Stimulated activated CD8-positive, alpha-beta memory T cell treated with anti-CD3 and anti-CD28 coated beads, Interleukin-12 subunit alpha, Interleukin-12 subunit beta, amount 100 ng/mL, for 4 hours (primary cell): Measurements from ENCODE around the gene SRPK2.

Experiments used
- DNase-seq: peaks from one replicate; pipeline ENCODE4 v3.0.0-alpha.2; 2020; ENCODE audit warnings: low read depth

SRPK2 gene

DNA sequence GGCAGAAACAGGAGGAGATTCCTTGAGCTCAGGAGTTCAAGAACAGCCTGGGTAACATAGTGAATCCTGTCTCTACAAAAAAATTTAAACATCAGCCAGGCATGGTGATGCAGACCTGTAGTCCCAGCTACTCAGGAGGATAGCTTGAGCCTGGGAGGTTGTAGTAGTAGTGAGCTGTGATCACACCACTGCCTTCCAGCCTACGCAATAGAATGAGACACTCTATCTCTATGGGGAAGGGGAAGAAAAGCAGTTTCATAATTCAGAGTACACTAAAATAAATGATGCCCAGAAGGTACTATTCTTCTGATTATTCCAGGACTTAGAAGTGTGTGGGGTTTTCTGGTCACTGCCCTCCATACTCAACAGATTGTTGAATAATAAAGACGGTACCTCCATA lies 197.4 kb downstream of the SRPK2 start:
- no peak for DNase-seq

DNA sequence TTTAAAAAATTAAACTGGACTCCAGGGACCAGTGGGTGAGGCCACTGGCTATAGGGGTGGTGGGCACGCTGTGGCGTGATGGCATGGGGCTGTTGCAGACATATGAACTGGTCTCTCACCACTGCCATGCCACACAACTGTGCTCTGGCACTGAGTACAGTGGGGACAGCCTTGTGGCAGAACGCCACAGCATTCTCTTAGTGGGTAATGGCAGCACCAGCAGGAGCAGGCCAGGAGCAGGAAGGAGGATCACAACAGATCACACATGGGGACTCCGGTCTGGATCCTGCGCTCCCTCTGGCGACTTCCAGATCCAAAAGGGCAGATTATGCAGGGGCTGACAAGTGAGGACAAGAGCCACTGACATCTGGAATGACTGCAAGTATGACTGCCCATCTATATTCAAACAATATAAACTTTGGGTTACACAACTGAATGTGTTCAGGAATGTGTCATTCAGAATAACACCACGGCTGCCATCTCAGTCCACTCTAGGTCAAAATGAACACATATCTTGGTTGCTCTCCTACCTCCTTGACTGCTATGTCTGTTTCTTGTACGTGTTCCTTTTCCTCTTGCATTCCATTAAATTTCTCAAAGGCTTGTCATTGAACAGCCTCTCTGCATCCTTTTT lies 198.7 kb downstream of the SRPK2 start:
- DNase-seq = no peak

DNA sequence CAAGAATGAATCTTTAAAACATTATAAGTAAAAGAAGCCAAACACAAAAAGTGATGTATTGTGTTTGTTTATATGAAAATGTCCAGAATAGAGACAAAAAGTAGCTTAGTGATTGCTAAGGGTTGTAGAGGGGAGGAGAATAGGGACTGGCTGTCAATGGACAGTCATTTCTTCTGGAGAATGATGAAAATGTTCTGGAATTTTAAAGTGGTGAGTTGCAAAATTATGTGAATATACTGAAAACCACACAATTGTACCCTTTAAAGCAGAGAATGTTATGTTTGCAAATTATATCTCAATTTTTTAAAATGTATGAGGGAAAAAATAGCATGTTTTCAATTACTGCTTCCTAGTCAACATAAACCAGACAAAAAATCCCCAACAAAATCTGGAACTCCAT lies 200.5 kb downstream of the SRPK2 start:
- no peak for DNase-seq

DNA sequence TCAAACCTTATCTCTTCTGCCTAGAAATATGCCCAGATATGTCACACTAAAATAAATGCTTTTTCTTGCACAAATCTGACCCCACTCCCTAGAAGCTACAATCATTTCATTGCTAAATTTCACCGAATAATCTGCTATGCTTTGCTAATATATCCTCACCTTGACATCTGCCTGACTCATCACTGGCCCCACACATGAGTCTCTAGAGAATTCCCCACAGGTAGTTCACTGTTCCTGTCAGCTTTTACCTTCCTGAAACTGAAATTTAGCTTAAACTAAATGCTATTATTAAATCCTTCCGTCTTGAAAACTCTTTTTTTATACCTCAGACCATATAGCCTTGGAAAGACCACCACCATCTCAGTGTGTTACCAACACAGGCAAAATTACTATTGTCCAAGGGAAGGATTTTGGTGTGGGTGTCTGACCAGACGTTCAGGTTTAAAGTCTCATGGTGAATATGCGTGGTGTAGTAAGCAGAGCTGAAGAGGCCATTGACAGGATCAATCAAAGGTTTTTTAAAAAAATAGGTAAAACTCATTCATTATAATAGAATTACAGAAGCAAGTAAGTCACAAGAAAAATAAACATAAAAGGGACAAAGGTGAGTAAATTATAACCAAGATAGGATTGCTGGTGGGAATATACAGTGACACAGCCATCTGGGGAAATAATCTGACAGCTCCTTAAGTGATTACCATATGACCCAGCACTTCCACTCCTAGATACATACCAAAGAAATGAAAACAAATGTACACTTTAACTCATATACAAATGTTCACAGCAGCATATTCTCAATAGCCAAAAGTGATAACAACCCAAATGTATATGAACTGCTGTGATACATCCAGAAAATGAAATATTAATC lies 201.2 kb downstream of the SRPK2 start:
- no peak for DNase-seq

DNA sequence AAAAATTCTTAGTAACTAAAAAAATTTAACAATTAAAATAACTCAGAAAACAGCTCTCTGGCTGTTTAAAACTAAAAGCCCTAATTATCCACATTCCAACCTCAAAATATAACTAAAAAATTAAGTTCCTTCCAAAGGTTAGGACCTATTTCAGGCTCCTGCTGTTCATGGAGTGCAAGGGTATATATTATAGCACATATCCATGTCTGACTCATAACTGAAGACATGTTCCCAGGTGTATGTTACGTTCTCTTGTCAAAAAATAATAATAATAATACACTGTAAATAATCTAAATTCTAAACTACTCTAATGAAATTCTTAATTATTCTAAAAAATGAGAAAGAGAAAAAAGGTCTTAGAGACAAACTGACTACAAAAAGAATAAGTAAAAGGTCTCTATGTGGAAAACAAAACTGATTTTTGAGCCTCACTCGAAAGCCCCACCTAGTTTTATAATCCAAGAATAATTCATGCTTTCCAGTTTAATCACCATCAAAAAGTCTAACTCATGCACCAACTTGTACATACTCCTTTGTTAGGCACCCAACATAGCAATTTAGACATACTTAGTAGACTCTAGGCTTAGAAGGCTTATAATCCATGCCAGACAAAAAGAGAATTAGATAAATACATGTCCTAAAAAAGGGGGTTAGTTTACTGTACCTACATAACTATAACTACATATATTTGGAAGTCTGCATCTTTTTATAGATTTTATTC lies 203.3 kb downstream of the SRPK2 start:
- DNase-seq = no peak

DNA sequence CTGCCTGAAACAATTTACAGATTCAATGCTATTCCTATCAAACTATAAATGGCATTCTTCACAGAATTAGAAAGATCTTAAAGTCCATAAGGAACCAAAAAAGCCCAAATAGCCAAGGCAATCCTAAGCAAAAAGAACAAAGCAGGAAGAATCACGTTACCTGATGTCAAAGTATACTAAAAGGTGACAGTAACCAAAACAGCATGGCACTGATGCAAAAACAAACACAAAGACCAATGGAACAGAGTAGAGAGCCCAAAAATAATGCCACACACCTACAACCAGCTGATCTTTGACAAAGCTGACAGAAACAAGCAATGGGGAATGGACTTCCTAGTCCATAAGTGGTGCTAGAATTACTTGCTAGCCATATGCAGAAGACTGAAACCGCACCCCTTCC lies 208.7 kb downstream of the SRPK2 start:
- no peak for DNase-seq

DNA sequence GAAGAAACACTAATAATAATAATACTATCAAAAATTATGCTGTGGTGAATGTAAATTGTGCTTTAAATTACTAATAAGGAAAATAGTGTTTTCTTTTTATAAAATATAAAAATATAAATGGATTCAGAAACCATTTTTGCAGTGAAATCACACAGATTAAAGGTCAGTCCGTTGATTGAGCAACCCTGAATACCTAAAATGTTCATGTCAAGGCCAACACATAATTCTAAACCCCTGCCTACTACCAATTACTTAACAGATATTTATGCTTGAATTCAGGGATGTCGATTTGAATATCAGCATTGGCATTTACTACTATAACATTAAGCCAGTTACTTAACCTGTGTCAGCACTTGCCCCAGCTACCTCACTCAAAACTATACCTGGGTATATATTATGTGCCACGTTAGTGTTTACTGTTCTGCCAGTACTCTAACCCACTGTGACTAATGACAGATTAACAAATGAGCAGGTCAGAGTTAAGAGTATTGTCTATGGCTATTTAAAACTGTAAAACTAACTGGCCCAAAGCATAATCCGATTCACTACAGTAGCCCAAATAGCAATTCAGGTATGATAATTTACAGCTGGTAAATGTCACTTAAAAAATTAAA lies 209.7 kb downstream of the SRPK2 start:
- no peak for DNase-seq

DNA sequence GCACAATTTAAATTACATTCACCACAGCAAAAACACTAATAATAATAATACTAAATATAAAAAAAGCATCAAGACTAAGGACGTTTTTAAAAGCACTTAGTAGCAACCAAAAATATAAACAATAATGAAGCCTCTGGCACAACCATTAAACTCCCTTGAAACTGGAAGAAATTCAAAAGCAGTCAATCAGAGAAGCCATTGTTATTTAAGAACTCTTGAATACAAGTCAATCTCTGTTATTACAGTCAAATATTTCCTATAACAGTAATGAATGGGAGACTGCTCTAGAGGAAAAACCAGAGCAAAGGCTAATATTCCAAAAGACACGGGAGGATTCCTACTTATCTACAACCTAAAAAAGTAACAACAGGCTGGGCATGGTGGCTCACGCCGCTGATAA lies 210.5 kb downstream of the SRPK2 start:
- no peak for DNase-seq

DNA sequence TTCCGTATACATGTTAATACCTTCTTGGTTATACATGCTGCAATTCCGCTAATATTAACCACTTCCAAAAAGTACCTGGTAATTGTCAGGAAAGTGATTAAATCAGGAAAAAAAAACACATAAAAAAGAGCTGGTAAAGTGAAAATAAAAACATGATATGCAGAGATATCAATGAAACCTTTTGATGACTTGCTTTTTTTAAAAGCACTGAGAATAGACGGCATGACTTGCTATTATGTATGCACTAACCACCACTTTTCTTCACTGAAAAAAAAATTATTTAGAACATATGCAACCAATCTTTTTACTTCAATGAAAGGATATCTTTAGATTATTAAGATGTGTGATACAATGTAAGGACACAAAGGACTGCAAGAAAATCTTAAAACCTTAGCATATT lies 211.7 kb downstream of the SRPK2 start:
- DNase-seq = no peak

DNA sequence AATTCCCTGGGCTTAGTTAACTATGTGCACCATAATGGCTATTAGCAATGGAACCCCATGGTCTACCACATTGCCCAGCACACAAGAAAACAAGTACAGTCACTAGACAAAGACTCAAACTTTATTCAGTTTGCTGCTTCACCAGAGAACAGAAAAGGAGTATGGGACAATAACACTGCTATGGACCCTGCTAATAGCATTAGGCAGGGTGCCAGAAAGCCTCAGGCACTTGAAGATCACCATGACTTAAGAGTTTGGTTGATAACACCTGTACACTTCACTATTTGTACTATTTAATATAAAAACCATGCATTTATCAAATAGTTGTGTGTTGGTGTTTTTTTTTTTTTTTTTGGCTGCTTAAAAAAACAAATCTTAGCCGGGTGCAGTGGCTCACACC lies 215.1 kb downstream of the SRPK2 start:
- DNase-seq = no peak

DNA sequence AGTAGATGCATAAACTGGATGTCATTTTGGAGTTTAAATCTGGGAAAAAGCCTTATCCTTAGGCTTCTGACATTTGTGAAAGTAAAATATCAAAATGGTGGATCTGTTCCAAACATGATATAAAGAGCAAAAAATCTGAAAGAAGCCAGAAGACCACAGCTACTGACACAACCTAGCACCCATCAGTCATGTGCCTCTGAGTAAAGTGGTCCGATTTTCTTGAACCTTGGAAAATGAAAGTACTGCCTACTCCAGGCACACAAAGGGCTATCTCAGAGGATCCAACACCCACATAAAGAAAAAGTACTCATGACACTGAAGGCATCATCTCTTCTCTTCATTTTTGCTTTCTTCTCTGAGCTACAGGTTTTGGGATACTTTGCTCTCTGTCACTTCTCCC lies 224.0 kb downstream of the SRPK2 start:
- DNase-seq = no peak

DNA sequence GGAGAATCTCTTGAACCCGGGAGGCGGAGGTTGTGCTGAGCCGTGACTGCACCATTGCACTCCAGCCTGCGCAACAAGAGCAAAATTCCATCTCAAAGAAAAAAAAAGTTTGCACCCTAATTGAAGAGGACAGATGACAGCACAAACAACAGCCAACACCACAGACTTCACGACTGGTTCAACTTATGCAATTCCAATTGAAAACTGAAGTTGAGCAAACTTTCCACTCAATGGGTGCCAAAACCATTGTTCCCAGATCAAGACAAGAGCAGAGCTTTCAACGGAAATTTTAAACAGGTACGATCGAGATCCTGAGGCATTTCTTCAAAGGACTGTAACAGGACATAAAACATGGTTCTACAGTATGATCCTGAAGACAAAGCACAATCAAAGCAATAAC lies 225.0 kb downstream of the SRPK2 start:
- DNase-seq = no peak

DNA sequence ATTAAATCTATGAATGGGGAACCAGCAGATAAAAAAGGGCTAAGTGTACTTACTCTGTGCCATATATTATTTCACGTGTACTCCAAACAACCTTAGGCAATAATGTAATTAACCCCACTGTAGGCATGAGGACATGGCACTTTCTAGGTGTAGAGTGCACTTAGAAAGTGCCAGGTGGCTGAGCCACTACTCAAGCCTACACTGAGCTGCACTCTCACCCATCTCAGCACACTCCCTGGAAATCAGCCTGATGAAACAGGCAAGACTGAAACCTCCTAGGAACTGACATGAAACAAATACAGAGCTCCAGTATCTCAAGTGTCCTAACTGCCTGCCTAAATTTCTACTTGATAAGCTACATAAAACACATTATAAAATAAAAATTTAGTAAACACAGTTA lies 227.4 kb downstream of the SRPK2 start:
- DNase-seq = no peak

DNA sequence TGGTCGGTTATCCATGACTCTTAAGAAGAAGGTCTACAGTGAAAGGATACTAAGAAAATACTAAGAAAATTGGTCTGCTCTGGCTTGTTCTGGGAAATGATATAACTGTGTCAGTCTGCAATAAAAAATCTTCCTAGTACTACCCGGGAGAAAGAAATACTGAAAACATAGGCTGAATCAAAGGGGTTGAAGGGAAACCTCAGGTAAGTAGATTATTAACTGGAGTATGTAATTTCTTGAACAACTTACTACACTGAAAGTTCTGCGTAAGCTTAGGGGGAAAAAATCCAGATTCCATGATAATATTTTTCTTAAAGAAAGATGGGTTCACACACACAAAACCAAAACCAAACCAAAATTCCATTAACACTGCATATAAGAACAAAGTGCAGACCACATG lies 231.4 kb downstream of the SRPK2 start:
- DNase-seq = no peak

DNA sequence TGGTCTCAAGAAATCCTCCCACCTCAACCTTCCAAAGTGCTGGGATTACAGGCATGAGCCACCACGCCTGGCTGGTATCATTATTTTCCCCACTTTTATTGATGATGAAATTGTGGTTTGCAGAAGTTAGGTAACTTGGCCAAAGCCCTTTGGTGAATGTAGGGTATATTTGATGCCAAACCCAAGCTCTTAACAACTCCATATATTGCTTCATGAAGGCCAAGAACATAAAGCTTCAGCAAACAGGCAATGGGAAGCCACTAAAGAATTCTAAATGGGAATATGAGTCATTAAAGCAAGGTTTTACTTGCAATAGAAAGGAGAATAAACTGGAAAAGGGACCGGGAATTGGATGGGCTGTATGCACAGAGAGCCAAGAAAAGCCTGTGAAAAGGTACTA lies 232.0 kb downstream of the SRPK2 start:
- DNase-seq = no peak

DNA sequence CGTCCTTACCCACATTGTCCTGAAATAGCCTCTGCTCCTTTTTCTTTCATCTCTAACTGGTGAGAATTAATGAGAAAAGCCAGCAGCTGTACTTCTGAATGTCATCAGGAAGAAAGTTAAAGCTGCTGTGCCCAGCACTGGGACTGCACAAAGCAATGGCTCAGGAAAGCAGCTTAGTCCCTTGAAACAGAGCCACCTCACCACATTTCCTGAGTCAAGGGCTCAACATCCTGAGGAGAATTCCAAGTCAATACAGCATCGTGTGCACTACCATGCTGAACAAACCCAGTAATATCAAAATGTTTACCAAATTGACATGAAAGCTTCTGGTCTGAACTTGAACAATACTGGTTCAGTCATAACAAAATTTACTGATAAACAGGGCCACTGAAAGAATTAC lies 234.6 kb downstream of the SRPK2 start:
- DNase-seq = no peak

DNA sequence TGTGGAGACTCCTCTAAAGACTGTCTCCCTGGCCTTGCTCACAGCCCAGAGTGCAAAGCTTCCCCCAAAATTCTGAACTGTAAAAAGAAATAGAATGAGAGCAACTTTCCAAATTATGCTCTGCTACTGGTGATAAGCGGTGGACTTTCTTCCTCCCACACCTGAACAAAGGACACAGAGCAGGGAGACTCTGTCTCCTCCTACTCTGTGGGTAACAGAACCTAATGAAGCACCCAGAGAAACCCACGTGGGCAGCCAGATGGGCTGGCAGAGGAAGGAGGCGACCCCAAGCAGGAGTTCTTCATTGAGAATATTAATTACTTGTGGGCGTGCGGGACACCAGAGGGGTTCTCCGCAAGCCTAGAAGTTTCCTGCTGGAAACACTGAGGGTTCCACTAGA lies 235.2 kb downstream of the SRPK2 start:
- DNase-seq = no peak

DNA sequence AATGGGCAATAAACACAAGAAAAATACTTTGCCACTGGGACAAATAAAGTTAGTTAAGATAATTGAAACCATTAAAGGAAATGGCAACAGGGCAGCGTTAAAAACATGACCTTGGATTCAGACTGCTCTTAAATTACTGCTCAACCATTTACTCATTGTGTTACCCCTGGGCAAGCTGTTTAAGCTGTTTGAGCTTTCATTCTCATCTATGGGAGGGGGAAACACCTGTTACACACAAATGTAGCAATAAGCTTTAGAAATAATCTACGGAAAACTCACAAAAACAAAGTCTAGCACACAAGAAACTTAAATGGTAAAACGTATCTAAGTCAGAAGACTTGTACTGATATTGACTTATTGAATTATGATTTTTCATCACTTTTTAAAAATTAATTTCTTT lies 237.6 kb downstream of the SRPK2 start:
- no peak for DNase-seq

DNA sequence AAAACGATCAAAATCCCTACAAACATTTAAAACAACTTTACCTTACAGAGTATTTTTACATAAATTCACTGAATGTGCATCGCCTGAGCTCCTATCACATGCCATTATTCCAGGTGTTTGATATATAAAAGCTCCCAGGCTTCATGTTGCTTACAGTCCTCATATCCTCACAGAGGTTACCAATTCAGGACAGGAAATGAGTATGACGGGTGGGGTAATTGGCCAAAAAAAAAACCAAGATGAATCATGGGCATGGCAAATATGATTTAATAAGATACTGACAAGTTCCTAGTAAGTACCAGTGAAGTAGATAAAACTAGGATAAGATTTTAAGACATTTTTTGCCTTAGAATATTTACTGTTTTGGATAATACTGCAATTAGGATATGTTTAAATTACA lies 238.9 kb downstream of the SRPK2 start:
- DNase-seq = no peak

DNA sequence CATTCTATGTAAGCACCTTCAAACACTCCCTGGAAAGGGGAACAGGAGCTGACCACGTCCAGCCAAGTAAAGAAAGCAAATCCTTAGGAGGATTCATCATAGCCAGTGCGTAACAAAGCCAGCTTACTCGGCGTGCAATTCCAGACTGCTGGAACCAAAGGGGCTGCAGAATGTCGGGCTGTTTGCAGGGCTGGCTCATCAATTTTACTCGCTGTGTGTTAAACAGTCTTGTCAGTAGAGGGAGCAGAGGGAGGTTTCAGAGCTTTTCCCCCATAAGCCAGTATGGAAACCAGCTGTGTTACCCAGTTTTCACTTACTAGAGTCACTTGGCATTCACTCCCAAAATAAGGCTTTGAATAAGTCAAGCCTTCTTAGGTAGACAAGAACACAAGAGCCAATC lies 247.7 kb downstream of the SRPK2 start:
- DNase-seq = no peak

DNA sequence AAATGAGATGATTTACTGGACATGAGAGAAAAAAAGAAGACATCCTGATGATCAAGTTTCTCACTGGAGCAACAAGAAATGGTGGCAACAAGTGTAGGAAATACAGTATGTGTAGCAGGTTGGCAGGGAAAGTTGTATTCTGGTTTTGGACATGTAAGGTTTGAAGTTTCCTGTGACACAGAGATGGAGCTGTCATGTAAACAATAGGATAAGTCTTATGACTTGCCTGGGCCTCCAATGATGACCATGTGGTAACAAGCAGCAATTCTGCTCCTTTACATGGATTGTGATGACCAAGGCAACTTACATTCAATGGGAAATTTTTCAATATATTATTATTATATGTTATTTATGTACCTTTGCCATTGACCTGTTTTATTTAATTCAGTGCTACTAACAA lies 249.3 kb downstream of the SRPK2 start:
- DNase-seq = no peak

DNA sequence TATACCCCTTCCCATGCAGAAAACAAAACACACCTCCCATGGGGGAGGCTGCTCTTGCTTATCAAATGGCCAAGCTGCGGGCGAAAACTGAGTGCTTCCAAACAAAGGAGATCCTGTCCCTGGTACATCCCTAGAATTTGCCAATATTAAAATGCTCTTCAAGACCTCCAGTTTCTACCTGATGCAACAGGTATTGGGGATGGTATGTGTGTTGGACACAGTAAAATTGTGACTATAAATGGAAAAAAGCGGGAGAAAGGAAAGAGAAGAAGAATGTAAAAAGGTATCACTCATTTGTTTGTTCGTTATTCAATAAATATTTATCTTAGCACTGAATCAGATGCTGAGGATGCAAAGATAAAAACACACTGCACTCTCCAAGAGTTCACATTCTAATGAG lies 250.8 kb downstream of the SRPK2 start:
- no peak for DNase-seq

DNA sequence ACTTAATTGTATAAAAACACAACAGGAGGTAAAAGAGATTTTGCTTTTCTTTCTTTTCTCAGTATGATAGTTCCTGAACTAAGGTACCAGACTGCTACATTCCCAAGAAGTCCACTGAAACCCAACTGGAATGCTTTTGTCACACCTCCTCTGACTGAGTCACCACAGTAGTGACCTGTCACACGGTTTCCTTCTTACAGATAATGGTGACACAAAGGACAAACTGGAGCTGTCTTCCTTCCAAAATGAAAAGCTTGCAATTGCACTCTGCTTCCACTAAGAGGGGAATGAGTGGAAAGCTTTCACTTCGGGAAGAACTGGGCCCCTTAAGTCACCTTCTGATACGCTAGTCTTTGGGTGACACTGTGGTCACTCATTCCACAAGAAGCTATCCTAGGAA lies 252.5 kb downstream of the SRPK2 start:
- DNase-seq = no peak
